B cell (primary cell): ENCODE data around the gene RIPPLY2. TPM values are rescaled to one million over a fixed set of nuclear protein-coding genes. Genes with fewer than 3 reads are reported as not detected.
"Not testable (repeated sequence)": the region's sequence is repeated elsewhere in the genome, so short reads cannot be mapped to it uniquely, and the experiment has no call there.

Experiments
- ATAC-seq: fragments of 200-7000 bp; cut with Tn5 transposase; one replicate; pipeline ENCODE4 v1.10.0; 2021; ENCODE audit warnings: low read depth, mild to moderate bottlenecking, moderate number of reproducible peaks, moderate library complexity
- CTCF ChIA-PET: fragments of 350-600 bp; sonication (Branson Sonifier 250); formaldehyde crosslinking; loops from one replicate; lab custom pipeline; 2021; ENCODE audit warnings: antibody characterized with exemption, inconsistent platforms; lab: Charles Lee
- POLR2A ChIA-PET: fragments of 350-600 bp; sonication (Branson Sonifier 250); formaldehyde crosslinking; loops from one replicate; lab custom pipeline; 2021; ENCODE audit warnings: antibody characterized with exemption; lab: Charles Lee
- DNase-seq: peaks from one replicate; pipeline ENCODE4 v3.0.0; 2013
- H2AFZ ChIP-seq: 2 replicates; pipeline ENCODE4 v1.6.1; 2012; ENCODE audit warnings: mild to moderate bottlenecking, low read depth, low read length; ENCODE audit not compliant: insufficient read depth, poor library complexity, severe bottlenecking
- H3K27ac ChIP-seq, 2 donors: 1 replicate in 1 of 2; 2 replicates in 1 of 2; pipeline ENCODE4 v1.5.1; 2012 to 2013; ENCODE audit warnings: low read length in 2 of 2, mild to moderate bottlenecking in 2 of 2, moderate library complexity in 1 of 2
- H3K27me3 ChIP-seq, 4 experiments: fragments of 200-600 bp in 1 of 4; sonication (generic) in 1 of 4; replicated peaks in 1 of 4; 1 replicate in 2 of 4; 2 replicates in 2 of 4; pipeline versions ENCODE4 v1.6.1 to v1.7.0; 2013 to 2016; ENCODE audit warnings: low read length in 3 of 4, mild to moderate bottlenecking in 2 of 4, mixed read lengths in 1 of 4, moderate library complexity in 1 of 4; ENCODE audit not compliant: insufficient read depth in 4 of 4, control insufficient read depth in 3 of 4; ENCODE audit errors: control extremely low read depth in 1 of 4
- H3K36me3 ChIP-seq, 2 experiments: replicated peaks in 1 of 2; 1 replicate in 1 of 2; 2 replicates in 1 of 2; pipeline versions ENCODE4 v1.6.1 to v1.7.1; 2013; ENCODE audit warnings: low read length in 1 of 2; ENCODE audit not compliant: insufficient read depth in 2 of 2, control insufficient read depth in 1 of 2; ENCODE audit errors: control extremely low read depth in 1 of 2, extremely low read depth in 1 of 2
- H3K4me1 ChIP-seq, 2 donors: fragments of 200-600 bp in 1 of 2; sonication (generic) in 1 of 2; 1 replicate in 1 of 2; 2 replicates in 1 of 2; pipeline versions ENCODE4 v1.5.1 to v1.6.1; 2013 to 2017; ENCODE audit warnings: low read length in 2 of 2; ENCODE audit not compliant: control insufficient read depth in 2 of 2, insufficient read depth in 2 of 2
- H3K4me2 ChIP-seq: replicated peaks from 2 replicates; pipeline ENCODE3; 2012; ENCODE audit warnings: mild to moderate bottlenecking, low read depth, low read length; ENCODE audit not compliant: poor library complexity, severe bottlenecking
- H3K4me3 ChIP-seq, 5 experiments: fragments of 200-600 bp in 1 of 5; sonication (generic) in 1 of 5; 1 replicate in 3 of 5; 2 replicates in 2 of 5; pipeline versions ENCODE4 v1.5.1 to v1.7.0; 2011 to 2016; ENCODE audit warnings: low read length in 4 of 5, mild to moderate bottlenecking in 4 of 5, low read depth in 2 of 5, control low read depth in 1 of 5, moderate library complexity in 1 of 5; ENCODE audit not compliant: insufficient read depth in 1 of 5; ENCODE audit errors: control extremely low read depth in 1 of 5, extremely low read depth in 1 of 5
- H3K79me2 ChIP-seq: fragments of 200-600 bp; sonication (generic); one replicate; pipeline ENCODE4 v1.6.0; 2016; ENCODE audit warnings: low read length; ENCODE audit not compliant: control insufficient read depth, insufficient read depth
- H3K9ac ChIP-seq: fragments of 200-600 bp; sonication (generic); 2 replicates; pipeline ENCODE4 v1.6.1; 2017; ENCODE audit warnings: mild to moderate bottlenecking, low read length, moderate library complexity
- H3K9me3 ChIP-seq, 3 donors: one replicate each; pipeline versions ENCODE4 v1.6.1 to v1.7.1; 2013; ENCODE audit warnings: low read length in 2 of 3; ENCODE audit not compliant: control insufficient read depth in 2 of 3, insufficient read depth in 1 of 3; ENCODE audit errors: control extremely low read depth in 1 of 3
- H4K20me1 ChIP-seq: 2 replicates; pipeline ENCODE4 v1.6.0; 2012; ENCODE audit warnings: mild to moderate bottlenecking, low read length; ENCODE audit not compliant: insufficient read depth, control insufficient read depth, poor library complexity, severe bottlenecking
- H3K27ac Mint-ChIP-seq: one replicate; pipeline ENCODE4 v1.8.0; 2021; ENCODE audit warnings: mixed read lengths
- H3K27me3 Mint-ChIP-seq: one replicate; pipeline ENCODE4 v1.8.0; 2021; ENCODE audit warnings: mixed read lengths
- H3K4me1 Mint-ChIP-seq: one replicate; pipeline ENCODE4 v1.8.0; 2021; ENCODE audit warnings: mixed read lengths
- H3K4me3 Mint-ChIP-seq: one replicate; pipeline ENCODE4 v1.8.0; 2021; ENCODE audit warnings: mixed read lengths
- H3K9me3 Mint-ChIP-seq: one replicate; pipeline ENCODE4 v1.8.0; 2022; ENCODE audit warnings: mixed read lengths; ENCODE audit not compliant: insufficient read depth
- CTCF ChIP-seq: fragments of 200-600 bp; IDR thresholded peaks from one replicate; pipeline ENCODE4 v1.8.0; 2022; ENCODE audit warnings: antibody characterized with exemption, mild to moderate bottlenecking
- EZH2 ChIP-seq: IDR thresholded peaks from 2 replicates; pipeline ENCODE4 v1.6.1; 2012; ENCODE audit warnings: borderline replicate concordance, low read depth, mild to moderate bottlenecking, moderate library complexity, low read length; ENCODE audit not compliant: insufficient read depth, poor library complexity, severe bottlenecking
- WGBS: methylation state at CpG from one replicate; pipeline ENCODE4 v1.1.5; 2013; ENCODE audit warnings: missing lambda C conversion rate; ENCODE audit not compliant: insufficient coverage; 5-methylcytosine and 5-hydroxymethylcytosine counted together
- intact Hi-C: fragments of 100-400 bp; cut with micrococcal nuclease; formaldehyde crosslinking; loops from one replicate; pipeline ENCODE4 v1.10.0; 2022
- polyA plus RNA-seq: library from polyadenylated mRNA; depleted of rRNA; stranded (reverse); fragments of >200 nt; gene quantifications from 2 replicates; pipeline ENCODE4 v1.2.3, GENCODE V29; 2012
- total RNA-seq, 2 donors: library from RNA; stranded (reverse); fragments of 120-200 nt in 1 of 2; gene quantifications; 1 replicate in 1 of 2; 2 replicates in 1 of 2; pipeline versions ENCODE4 v1.2.3 to v1.2.4, GENCODE V29; 2013 to 2022

Gene RIPPLY2
- total and polyA plus RNA-seq, 2 donors (not counting 1 experiment from before 2014, with no cell fraction given): not detected

- no peak overlapping the region for H3K27ac Mint-ChIP-seq
- no peak overlapping the region for H3K4me3 Mint-ChIP-seq
- peaks cover 72% of the 10 kb centered on the region for H4K20me1 ChIP-seq
- DNase-seq (no peak), ATAC-seq (no peak)
- intact Hi-C loops: no loop called here
- H3K4me2 ChIP-seq: no peak overlapping the region
- WGBS: no CpG with 5 or more reads among the region's 1 CpG
- CTCF ChIA-PET: interaction anchor here (0.9 kb wide), 1 partner anchor 335 kb away, joined by 3 read pairs; the partner anchor contains the start of gene CEP162
- TF ChIP-seq CTCF (no peak), EZH2 (no peak)
- H2AFZ ChIP-seq: no peak overlapping the region
- no peaks in the 10 kb centered on the region for H3K9me3 Mint-ChIP-seq
- H3K4me1 ChIP-seq: peaks cover 5 to 7% of the 10 kb centered on the region in 2 donors
- no peak overlapping the region for H3K9ac ChIP-seq
- no peaks in the 10 kb centered on the region for H3K27me3 ChIP-seq
- POLR2A ChIA-PET: no interaction called here
- H3K4me3 ChIP-seq: no peak overlapping the region
- peaks cover 3 to 23% of the 10 kb centered on the region in 2 experiments for H3K36me3 ChIP-seq
- H3K27me3 Mint-ChIP-seq: no peaks in the 10 kb centered on the region
- peaks cover 0 to 2% (median 2%) of the 10 kb centered on the region in 3 donors for H3K9me3 ChIP-seq
- H3K4me1 Mint-ChIP-seq: peaks cover 52% of the 10 kb centered on the region
- no peak overlapping the region for H3K27ac ChIP-seq
- peaks cover 89% of the 10 kb centered on the region for H3K79me2 ChIP-seq
Measured at GRCh38 chr6:83893024-83893423, 39.9 kb downstream of the RIPPLY2 start.

- H3K79me2 ChIP-seq: peaks cover 71% of the 10 kb centered on the region
- H3K36me3 ChIP-seq: peaks cover 4 to 20% of the 10 kb centered on the region in 2 experiments
- ATAC-seq, H3K4me1 ChIP-seq, H3K9ac ChIP-seq, H3K27me3 ChIP-seq, H3K4me3 ChIP-seq, H2AFZ ChIP-seq, H3K4me2 ChIP-seq, intact Hi-C loops, H3K9me3 ChIP-seq, H3K27me3 Mint-ChIP-seq, H3K4me3 Mint-ChIP-seq, DNase-seq, H3K27ac ChIP-seq, H3K9me3 Mint-ChIP-seq, H3K27ac Mint-ChIP-seq, POLR2A ChIA-PET, CTCF ChIA-PET: not testable (repeated sequence)
- H4K20me1 ChIP-seq: peaks cover 40% of the 10 kb centered on the region
- WGBS: no CpG with 5 or more reads among the region's 2 CpGs
- peaks cover 41% of the 10 kb centered on the region for H3K4me1 Mint-ChIP-seq
Measured at GRCh38 chr6:83897094-83897493, 43.9 kb downstream of the RIPPLY2 start.
